ENCODE data around the gene FARP1.

Gene FARP1

GRCh38 chr13:98495627-98496478, 353.0 kb downstream of the FARP1 start:
- TF ChIP-seq CTCF (IDR thresholded peaks at IDR 0.05): no peak

GRCh38 chr13:98496479-98496791, 353.5 kb downstream of the FARP1 start:
- no peak for TF ChIP-seq CTCF (IDR thresholded peaks at IDR 0.05)

GRCh38 chr13:98496966-98497365, 354.1 kb downstream of the FARP1 start:
- TF ChIP-seq CTCF (IDR thresholded peaks at IDR 0.05): no peak

GRCh38 chr13:98500963-98501421, 358.1 kb downstream of the FARP1 start:
- no peak for TF ChIP-seq CTCF (IDR thresholded peaks at IDR 0.05)

- no peak for TF ChIP-seq CTCF (IDR thresholded peaks at IDR 0.05)
Observed at GRCh38 chr13:98503175-98504028, 360.5 kb downstream of the FARP1 start.

DNA sequence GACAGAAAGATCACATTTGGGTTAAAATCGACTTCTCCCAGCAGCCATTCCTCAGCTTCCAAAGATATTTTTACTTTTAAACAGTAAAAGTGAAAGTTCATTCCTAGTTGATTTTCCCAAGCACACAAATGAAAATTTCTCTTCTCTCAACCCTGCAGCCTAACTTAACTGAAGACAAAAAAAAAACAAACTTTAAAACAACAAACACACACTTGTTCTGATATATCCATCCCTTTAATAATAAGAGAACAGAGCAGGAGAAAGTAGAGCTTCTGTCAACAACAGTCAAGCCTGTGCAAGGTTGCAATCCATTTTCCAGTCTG, 361.1 kb downstream of the FARP1 start:
- TF ChIP-seq CTCF (IDR thresholded peaks at IDR 0.05): no peak

DNA sequence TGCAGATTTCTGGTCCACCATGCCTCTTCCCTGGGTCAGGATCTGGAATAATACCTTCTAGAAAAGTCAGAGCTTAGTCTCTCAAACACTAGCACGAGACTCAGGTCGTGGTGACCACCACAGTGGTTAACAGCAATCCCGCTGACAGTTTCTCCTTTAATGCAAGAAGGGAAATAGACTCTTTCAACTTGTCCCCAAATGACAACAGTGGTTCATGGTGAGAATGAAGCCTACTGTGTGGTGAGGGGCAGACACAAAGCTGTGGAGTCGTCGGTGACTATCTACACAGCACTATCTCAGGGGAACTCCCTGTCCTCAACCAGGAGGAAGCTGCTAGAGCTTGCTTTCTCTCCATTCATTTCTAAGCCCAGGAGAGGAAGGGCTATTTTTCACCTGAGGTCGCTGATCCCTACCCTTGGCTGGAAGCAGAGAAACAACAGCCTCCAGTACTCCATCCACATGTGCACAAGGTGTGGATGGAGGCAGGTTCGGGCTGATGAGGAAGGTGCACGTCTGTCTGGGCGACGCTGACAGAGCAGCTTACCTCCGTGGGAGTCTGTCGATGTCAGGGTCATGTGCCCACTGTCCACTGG, 361.6 kb downstream of the FARP1 start:
- no peak for TF ChIP-seq CTCF (IDR thresholded peaks at IDR 0.05)

All from LNCAP (cell line).